Skin of body (tissue), 2 donors: ENCODE measurements around the gene ZNF592. TPM values are rescaled to one million over a fixed set of nuclear protein-coding genes. Genes with fewer than 3 reads are reported as not detected.
"Not testable (repeated sequence)": the region's sequence is repeated elsewhere in the genome, so short reads cannot be mapped to it uniquely, and the experiment has no call there.

Experiments
- DNase-seq: peaks from one replicate; lab custom pipeline; 2025; lab: John Stamatoyannopoulos, UW
- total RNA-seq: library from RNA; depleted of rRNA; stranded (reverse); fragments of >200 nt; gene quantifications from one replicate; pipeline ENCODE4 v1.2.3, GENCODE V29; 2014

ZNF592 gene
- total RNA-seq, 1 donor from 2014 or later = 9.4 TPM

DNA sequence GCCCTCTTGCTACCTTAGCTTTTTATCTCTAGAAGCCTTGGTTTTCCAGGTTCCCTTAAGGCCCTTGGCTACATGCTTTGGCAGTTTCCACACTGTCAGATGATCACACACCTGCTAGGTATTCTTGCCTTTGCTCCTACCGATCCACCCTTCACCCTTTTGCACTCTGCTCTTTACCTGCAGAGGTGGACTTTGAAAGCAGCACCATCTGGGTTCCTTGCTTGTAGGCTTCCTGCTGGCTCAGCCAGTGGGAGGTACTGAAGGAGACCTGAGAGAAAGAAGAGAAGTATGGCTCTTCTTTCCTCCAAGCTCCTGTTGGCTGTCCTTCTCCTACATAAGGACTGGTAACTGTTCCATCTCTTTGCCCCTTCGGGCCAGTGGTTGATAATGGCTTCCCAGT lies 7.3 kb upstream of the ZNF592 start:
- no peak for DNase-seq

DNA sequence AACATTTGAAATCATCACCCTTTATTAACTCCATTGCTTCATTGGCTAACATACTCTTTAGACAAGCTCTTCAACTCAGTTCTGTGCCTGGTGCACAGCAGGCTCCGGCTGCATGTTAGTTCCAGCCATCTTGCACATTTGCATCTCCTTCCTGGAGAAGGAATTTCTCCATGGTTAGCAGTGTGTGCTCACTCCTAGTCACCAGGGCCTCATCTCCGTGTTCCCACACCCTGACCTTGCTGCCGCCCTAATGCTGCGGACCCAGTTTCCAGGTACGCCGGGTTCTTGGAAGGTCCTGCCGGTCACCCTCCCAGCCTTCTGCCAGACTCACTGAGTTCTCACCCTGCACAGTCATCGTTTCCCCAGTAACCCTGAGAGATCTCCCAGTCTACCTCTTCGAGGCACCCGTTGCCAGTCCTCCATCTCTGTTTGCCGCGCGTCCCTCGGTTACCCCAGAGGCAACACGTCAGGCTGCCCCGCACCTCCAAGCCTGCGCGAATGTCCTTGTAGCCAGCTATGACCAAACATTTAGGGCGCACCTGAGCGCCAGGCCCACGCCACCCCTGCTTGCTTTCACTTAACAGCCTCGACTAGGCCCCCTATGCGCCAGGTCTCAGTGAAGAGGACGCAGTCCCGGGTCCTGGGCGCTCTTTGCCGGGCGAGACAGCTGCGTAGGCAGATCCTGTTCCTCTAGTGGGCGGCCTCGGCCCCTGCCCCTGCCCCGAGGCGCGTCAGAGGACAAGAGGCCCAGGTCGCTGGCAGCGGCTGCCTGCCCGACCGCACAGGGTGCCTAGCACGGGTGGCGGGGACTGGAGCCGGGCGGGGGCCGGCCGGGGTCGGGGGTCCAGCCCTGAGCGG lies 747 bp upstream of the ZNF592 start:
- DNase-seq = peak; percentile 34

GRCh38 chr15:84749111-84749991 lies 959 bp downstream of the ZNF592 start:
- no peak for DNase-seq

GRCh38 chr15:84750583-84751092 lies 2.2 kb downstream of the ZNF592 start:
- no peak for DNase-seq

DNA sequence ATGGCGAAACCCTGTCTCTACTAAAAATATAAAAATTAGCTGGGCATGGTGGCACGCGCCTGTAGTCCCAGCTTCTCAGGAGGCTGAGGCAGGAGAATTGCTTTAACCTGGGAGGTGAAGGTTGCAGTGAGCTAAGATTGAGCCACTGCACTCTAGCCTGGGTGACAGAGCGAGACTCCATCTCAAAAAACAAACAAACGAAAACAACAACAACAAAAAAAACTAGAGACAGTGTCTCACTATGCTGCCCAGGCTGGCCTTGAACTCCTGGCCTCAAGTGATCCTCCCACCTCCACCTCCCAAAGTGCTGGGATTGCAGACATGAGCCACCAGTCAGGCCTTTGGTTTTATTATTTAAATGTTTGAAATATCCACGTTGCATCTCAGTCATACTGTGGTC lies 3.3 kb downstream of the ZNF592 start:
- DNase-seq = not testable (repeated sequence)

- no peak for DNase-seq
Observed at GRCh38 chr15:84752195-84752594, 3.8 kb downstream of the ZNF592 start.

- DNase-seq = no peak
Observed at GRCh38 chr15:84752700-84753099, 4.3 kb downstream of the ZNF592 start.

- DNase-seq = not testable (repeated sequence)
Observed at GRCh38 chr15:84754889-84755288, 6.5 kb downstream of the ZNF592 start.

GRCh38 chr15:84755736-84756527 lies 7.5 kb downstream of the ZNF592 start:
- no peak for DNase-seq

GRCh38 chr15:84759018-84759417 lies 10.6 kb downstream of the ZNF592 start:
- no peak for DNase-seq

DNA sequence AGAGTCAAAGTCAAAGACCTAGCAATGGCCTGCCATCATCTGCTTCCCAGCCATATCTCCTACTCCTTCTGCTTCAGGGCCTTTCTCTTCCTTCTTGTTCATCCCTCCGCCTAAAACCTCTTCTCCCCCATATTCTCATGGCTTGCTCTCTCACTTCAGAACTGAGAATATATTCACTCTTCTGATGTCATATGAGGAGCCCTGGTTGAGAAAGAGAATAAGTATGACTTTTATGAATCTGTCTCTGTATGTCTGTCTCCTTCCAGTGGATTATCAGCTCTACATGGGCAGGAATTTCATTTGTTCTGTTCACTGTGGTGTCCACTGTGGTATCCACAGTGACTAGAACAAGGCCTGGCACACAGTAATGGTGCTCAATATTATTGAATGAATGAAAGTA lies 11.8 kb downstream of the ZNF592 start:
- no peak for DNase-seq

GRCh38 chr15:84761607-84762131 lies 13.3 kb downstream of the ZNF592 start:
- DNase-seq = no peak

DNA sequence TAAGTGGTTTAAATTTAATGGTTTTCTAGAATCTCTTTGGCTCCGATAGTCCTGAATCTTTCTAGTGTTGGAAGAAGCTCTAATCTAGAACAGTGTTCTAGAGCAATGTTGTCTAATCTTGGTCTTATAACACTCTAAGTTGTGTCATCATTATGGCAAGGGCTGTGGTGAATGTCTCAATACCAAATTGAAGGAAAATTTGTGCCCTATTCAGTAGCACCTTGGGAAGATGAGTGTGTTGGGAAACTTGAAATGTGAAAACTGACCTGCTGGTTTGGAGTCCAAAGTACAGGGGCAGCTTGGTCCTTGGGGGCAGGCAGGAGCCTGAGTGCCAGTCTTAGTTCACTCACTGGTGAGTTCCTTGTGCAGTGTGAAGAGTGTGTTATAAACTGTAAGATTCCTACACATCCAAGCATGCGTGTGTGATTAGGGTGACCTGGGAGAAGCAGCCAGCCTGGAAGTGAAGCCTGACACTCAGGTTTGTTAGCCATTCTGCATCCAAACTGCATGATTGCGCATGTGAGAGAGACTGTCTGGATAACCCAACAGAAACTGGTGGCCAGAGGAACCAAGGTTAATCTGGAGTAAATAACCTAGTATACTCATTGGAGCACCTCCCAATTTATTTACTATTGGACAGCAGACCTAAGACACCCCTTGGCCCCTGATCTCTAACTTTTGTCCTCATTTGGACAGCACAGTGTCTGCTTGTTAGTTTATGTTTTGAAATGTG lies 14.6 kb downstream of the ZNF592 start:
- no peak for DNase-seq

- DNase-seq = no peak
Observed at GRCh38 chr15:84764585-84764984, 16.2 kb downstream of the ZNF592 start.

DNA sequence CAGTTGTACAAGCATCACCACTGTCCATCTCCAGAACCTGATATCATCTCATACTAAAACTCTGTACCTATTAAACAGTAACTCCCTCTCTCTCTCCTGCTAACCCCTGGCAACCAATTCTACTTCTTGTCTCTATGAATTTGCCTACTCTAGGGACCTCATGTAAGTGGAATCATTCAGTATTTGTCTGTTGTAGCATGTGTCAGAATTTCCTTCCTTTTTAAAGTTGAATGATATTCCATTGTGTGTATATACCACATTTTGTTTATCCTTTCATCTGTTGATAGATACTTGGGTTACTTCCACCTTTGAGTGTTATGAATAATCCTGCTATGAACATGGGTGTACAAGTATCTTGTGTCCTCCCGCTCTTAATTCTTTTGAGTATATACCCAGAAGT lies 16.6 kb downstream of the ZNF592 start:
- DNase-seq = no peak

DNA sequence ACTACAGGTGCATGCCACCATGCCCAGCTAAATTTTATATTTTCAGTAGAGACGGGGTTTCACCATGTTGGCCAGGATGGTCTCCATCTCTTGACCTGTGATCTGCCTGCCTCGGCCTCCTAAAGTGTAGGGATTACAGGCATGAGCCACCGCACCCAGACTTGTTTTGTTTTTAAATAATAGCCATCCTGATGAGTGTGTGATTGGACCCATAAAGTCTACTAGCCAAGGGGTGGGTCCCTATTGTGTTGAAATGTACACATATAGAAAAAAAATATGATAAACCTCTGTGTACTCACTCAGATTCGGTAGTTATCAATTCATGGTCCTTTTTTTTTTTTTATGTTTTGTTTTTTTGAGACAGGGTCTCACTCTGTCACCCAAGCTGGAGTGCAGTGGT lies 17.3 kb downstream of the ZNF592 start:
- DNase-seq = no peak

DNA sequence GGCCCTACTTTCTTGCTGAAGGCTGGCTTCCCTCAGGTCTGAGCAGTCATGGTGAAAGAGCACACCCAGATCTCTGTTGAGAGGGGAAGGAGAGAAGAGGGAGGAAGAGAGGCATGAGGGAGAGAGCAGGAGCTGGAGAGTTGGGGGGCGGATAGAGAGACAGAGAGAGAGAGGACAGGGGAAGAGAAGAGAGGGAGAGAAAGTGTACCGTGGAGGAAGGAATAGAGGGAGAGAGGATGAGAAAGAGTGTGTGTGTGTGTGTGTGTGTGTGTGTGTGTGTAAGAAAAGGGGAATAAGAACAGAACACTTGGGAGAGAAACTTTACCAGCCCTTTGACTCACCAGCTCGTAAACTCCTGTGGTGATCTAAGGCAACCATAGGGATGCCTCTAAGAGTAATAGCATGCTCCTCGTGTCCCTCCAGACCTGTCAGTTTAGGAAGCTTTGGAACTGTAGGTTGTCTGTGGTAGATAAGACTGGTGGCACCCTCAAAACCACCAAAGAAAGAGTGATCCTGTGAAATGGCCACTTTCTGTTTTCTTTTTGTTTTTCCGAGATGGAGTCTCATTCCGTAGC lies 18.2 kb downstream of the ZNF592 start:
- DNase-seq = no peak

DNA sequence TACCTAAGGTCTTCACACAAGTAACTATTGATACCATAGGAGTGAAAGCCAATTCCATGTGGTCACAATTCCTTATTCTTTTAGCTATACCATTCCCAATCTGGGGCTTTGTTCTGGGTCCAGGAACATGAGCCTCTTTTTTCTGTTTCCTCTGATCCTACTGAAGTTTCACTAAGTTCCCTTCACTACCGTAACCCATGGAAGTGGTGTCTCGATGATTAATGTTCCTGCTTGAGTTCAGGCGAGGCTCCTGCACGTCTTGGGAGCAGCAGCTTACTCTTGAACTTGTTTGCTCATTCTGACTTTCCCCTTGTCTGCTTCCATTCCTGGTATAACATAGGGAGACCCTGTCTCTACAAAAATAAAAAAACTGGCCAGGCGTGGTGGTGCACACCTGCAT lies 23.6 kb downstream of the ZNF592 start:
- no peak for DNase-seq

- no peak for DNase-seq
Observed at GRCh38 chr15:84772467-84772866, 24.1 kb downstream of the ZNF592 start.

DNA sequence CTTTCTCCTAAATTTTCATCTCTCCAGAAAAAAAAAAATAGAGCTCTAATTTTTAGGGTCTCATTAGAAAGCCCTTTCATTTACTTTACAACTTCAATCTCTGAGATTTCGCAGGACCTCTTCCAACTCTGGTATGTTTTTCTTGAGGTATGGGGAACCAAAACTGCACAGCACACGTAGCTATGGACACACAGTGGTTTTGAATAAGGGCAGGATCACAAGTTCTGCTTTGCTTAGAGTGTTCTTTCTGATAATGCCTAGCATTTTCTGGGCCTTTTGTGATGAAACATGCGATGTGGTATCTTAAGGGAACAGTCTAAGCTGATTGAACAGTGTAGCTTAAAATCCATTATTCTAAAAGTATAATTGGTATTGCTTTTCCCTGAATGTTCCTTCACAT lies 25.3 kb downstream of the ZNF592 start:
- DNase-seq = no peak
